Right atrium auricular region (tissue), 2 donors: ENCODE measurements around the gene BCKDHA. TPM values are rescaled to one million over a fixed set of nuclear protein-coding genes. Genes with fewer than 3 reads are reported as not detected.
A peak's percentile ranks its signal among the peaks of the same experiment; 100 is the strongest.

Experiments used
- DNase-seq: peaks from one replicate; pipeline ENCODE4 v3.0.0-alpha.2; 2019; ENCODE audit warnings: low spot score
- H3K27ac ChIP-seq, 2 donors: fragments of 200-600 bp; sonication (generic); 1 replicate in 1 of 2; 2 replicates in 1 of 2; pipeline ENCODE4 v1.5.1; 2016 to 2019
- H3K27me3 ChIP-seq, 2 donors: fragments of 200-600 bp; sonication (generic); one replicate each; pipeline versions ENCODE4 v1.5.1 to v1.6.0; 2017 to 2019
- H3K36me3 ChIP-seq: fragments of 200-600 bp; sonication (generic); one replicate; pipeline ENCODE4 v1.5.1; 2016
- H3K4me1 ChIP-seq, 2 donors: fragments of 200-600 bp; sonication (generic); one replicate each; pipeline versions ENCODE4 v1.5.1 to v1.6.0; 2017 to 2019
- H3K4me3 ChIP-seq, 2 donors: fragments of 200-600 bp; sonication (generic); 1 replicate in 1 of 2; 2 replicates in 1 of 2; pipeline ENCODE4 v1.5.1; 2017 to 2019; ENCODE audit warnings: mild to moderate bottlenecking in 1 of 2, moderate library complexity in 1 of 2
- H3K9me3 ChIP-seq, 2 donors: fragments of 200-600 bp; sonication (generic); one replicate each; pipeline ENCODE4 v1.5.1; 2019
- CTCF ChIP-seq, 2 donors: fragments of 200-600 bp; sonication (generic); IDR thresholded peaks; one replicate each; pipeline ENCODE4 v1.5.1; 2019; ENCODE audit warnings: antibody characterized with exemption in 2 of 2
- total RNA-seq, 2 donors: library from RNA; depleted of rRNA; stranded (reverse); fragments of >200 nt; gene quantifications; one replicate each; pipeline ENCODE4 v1.1.0, GENCODE V29; 2016

Gene BCKDHA
- total RNA-seq, 2 donors from 2014 or later: 65.2 to 77.6 TPM

- DNase-seq: no peak
- no peak overlapping the region for H3K27ac ChIP-seq
- H3K4me1 ChIP-seq: peaks cover 0 to 17% of the 10 kb centered on the region in 2 donors
- H3K4me3 ChIP-seq: no peak overlapping the region
- H3K9me3 ChIP-seq: no peaks in the 10 kb centered on the region
- H3K27me3 ChIP-seq: no peaks in the 10 kb centered on the region
- H3K36me3 ChIP-seq: peaks cover 15% of the 10 kb centered on the region
- no peak for TF ChIP-seq CTCF (IDR thresholded peaks at IDR 0.05)
Observed at GRCh38 chr19:41395355-41395754, 2.3 kb upstream of the BCKDHA start.

- Histone ChIP-seq H3K36me3 (no peaks in the 10 kb centered on the region), H3K9me3 (no peaks in the 10 kb centered on the region), H3K4me1 (peaks cover 0 to 17% of the 10 kb centered on the region in 2 donors), H3K27me3 (no peaks in the 10 kb centered on the region), H3K27ac (peak overlapping the region; percentile 89 to 90), H3K4me3 (peak overlapping the region; percentile 84 to 91)
- TF ChIP-seq CTCF (IDR thresholded peaks at IDR 0.05): no peak
- DNase-seq: no peak
Observed at GRCh38 chr19:41398050-41398418, 416 bp downstream of the BCKDHA start.

GRCh38 chr19:41398598-41398997 is 980 bp downstream of the BCKDHA start:
- Histone ChIP-seq H3K27ac (peak overlapping the region in 1 of 2 donors; percentile 90), H3K27me3 (no peaks in the 10 kb centered on the region), H3K9me3 (no peaks in the 10 kb centered on the region), H3K36me3 (no peaks in the 10 kb centered on the region), H3K4me1 (peaks cover 0 to 17% of the 10 kb centered on the region in 2 donors), H3K4me3 (peak overlapping the region; percentile 84 to 91)
- no peak for DNase-seq
- TF ChIP-seq CTCF (IDR thresholded peaks at IDR 0.05): no peak

GRCh38 chr19:41399091-41399490 is 1.5 kb downstream of the BCKDHA start:
- Histone ChIP-seq H3K27ac (no peak overlapping the region), H3K4me1 (peaks cover 0 to 17% of the 10 kb centered on the region in 2 donors), H3K27me3 (no peaks in the 10 kb centered on the region), H3K36me3 (no peaks in the 10 kb centered on the region), H3K4me3 (no peak overlapping the region), H3K9me3 (no peaks in the 10 kb centered on the region)
- no peak for DNase-seq
- no peak for TF ChIP-seq CTCF (IDR thresholded peaks at IDR 0.05)

- Histone ChIP-seq H3K9me3 (no peaks in the 10 kb centered on the region), H3K27me3 (no peaks in the 10 kb centered on the region), H3K4me1 (peaks cover 0 to 17% of the 10 kb centered on the region in 2 donors), H3K36me3 (no peaks in the 10 kb centered on the region), H3K27ac (no peak overlapping the region), H3K4me3 (no peak overlapping the region)
- no peak for TF ChIP-seq CTCF (IDR thresholded peaks at IDR 0.05)
- DNase-seq: no peak
Observed at GRCh38 chr19:41399525-41399924, 1.9 kb downstream of the BCKDHA start.

GRCh38 chr19:41401483-41401882 is 3.9 kb downstream of the BCKDHA start:
- Histone ChIP-seq H3K9me3 (no peaks in the 10 kb centered on the region), H3K4me3 (no peak overlapping the region), H3K4me1 (peaks cover 0 to 20% of the 10 kb centered on the region in 2 donors), H3K27ac (no peak overlapping the region), H3K27me3 (no peaks in the 10 kb centered on the region), H3K36me3 (no peaks in the 10 kb centered on the region)
- TF ChIP-seq CTCF (IDR thresholded peaks at IDR 0.05): no peak
- DNase-seq: no peak
